AG08396 (cell line): ENCODE data around the gene CRACDL.
A peak's percentile ranks its signal among the peaks of the same experiment; 100 is the strongest.
"Not testable (repeated sequence)": the region's sequence is repeated elsewhere in the genome, so short reads cannot be mapped to it uniquely, and the experiment has no call there.

ENCODE experiments used
- DNase-seq: peaks from one replicate; pipeline ENCODE4 v3.0.0; 2012; ENCODE audit warnings: low spot score, mixed read lengths

The CRACDL gene

DNA sequence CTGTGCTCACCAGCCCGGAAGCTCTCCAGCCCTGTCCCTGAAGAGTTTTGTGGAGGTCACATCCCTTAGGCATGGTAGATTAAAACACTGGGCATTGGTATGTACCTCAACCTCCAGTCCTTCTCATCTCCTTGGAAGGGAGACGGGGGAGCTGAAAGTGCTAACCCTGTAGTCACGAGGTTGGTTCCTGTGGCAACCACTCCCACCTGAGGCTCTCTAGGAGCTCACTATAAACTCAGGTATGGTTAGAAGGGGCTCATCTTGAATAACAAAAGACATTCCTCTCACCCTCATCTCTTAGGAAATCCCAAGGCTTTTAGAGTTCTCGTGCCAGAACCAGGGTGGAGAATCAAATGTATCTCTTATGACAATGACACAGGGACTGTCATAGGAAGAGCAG lies 162.1 kb downstream of the CRACDL start:
- no peak for DNase-seq

DNA sequence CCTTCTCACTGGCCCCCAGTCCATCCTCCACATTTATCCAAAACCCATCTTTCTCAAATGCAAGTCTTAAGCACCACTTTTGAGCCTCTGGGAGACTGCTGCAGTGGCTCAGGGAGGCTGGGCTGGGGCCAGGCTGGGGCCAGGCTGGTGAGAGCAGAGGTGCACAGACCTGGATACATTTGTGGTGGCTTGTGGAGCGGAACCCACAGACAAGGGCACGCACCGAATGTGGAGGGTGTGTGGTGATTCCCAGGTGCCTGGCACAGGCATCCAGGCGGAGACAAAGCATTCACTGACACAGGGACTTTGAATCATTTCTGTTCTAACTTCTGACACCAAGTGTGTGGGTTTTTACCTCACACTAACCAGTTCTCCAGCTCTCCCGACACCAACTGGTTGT lies 162.9 kb downstream of the CRACDL start:
- no peak for DNase-seq

DNA sequence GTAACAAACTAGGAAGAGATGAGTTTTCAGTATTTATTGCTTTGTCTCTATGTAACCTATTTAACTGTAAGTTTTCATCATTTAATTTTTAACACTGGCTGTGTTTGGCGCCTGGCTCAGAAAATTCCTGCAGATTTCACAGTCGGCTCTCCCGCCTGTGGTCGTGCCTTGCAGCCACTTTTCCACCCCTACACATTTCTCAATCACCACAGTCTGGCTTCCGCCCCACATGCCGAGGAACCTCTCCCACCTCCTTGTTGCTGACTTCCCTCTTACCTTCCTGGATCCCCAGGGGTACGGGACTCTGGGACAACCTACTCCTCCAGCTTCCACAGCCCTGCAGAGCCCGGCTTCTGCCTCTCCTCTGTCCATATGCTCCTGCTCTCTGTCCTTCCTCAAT lies 163.5 kb downstream of the CRACDL start:
- DNase-seq: no peak

DNA sequence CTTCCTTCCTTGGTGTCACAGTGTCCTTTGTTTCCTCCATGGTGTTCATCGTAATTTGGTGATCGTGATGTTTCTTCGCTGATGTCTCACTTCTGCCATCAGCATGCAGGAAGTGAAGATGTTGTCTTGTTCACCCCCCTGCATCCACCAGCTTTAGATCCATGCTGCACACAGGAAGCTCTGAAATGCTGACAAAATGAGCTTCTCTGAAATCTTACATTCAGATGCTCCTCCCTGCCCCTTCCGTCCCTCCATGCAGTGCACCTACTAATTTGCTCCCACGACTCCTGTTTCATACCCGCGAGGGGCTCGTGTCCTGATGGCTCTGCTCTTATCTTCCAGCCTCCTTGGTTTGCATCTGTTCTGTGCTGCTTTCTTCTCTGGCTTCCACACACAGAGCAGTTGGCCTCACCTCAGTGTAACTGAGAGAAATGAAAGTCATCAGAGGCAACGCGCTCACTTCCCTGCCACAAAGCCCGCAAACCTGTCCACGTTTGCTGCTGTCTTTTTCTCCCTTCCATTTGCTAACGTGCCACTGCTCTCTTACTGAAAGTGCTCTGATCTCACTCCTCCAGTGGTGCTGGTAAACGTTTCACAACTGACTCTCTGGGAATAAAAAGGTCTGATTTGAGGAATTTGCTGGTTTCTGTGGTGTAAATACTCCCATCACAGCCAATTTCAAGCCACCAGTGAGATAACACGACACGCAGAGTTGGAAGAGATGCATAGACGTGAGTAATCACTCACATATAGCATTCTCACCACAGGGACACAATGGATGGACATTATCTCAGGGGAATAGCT lies 164.1 kb downstream of the CRACDL start:
- no peak for DNase-seq

DNA sequence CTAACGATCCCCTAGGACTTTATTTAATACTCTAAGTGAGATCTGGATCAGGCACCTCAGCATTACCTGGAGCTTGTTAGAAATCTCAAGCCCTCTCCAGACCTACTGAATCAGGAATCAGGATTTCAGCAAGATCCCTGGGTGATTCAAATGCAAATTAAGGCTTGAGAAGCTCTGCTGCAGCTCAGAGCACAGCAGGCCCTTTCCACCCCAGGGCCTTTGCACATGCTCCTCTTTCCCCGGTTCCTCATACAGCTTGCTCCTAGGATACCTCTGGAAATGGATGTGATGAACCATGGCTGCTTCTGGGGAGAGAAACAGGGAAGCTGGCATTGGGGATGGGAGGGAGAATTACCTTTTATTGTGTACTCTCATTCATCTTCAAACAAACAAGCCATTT lies 164.8 kb downstream of the CRACDL start:
- no peak for DNase-seq

DNA sequence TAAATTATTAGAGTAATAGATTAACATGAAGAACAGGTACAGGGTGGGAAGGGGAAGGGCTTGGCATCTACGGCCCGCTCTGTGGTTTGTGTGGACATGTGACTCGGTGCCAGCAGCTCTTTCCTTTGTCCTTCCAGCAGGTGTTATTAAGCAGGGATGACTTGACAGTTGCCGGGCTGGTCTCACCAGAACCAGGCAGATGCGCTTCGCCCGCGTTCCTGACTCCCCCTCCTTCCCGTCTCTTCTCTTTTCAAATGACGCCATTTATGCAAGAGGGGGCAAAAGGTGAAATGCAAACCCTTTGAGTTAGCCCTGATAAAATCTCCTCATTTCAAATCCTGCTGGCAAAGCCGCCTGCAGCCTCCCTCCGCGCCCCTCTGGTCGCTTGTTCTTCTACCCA lies 166.2 kb downstream of the CRACDL start:
- no peak for DNase-seq

DNA sequence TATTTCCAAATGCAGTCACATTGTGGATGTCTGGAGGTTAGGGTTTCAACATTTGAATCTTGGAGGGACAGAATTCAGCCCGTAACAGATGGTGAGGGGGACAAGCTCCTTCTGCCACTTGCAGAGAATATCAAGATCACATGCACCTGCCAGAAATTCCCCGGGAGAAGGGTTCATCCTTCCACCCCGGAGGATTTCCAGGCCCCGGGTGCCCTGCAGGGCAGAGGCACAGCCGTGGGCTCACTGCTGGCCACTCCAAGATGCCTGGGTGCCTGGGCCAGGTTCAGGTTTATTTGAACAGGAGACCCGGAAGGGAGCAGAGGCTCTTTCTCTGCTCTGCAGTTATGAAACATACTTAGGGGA lies 166.9 kb downstream of the CRACDL start:
- DNase-seq: no peak

DNA sequence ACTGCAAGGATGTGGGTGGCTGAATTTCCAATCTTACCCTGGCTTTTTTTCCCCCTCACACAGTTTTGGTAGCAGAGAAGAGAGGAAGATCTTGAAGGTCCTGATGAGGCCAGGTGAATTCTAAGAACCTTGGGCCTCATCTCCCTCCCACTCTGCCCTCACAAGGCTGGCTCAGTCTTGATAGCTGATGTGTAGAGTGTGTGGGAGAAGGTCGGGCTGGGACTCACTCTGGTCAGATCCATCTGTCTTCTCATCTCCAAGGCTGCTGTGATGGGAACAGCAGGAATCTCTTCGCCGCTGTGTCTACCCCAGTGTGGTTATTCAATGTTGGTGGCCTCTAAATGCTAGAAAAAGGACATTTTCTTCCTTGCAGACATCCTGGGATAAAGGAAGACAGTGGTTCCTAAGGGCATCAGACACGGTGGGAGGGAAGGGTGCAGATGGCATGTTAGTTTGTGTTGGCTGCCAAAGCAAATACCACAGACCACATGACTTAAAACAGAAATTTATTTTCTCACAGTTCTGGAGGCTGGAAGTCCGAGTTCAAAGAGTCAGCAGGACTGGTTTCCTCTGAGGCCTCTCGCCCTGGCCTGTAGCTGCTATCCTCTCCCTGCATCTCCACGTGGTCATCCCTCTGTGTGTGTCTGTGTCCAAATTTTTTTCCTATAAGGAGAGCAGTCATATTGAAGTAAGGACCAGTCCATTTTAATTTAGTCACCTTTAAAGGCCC lies 167.5 kb downstream of the CRACDL start:
- DNase-seq: no peak

DNA sequence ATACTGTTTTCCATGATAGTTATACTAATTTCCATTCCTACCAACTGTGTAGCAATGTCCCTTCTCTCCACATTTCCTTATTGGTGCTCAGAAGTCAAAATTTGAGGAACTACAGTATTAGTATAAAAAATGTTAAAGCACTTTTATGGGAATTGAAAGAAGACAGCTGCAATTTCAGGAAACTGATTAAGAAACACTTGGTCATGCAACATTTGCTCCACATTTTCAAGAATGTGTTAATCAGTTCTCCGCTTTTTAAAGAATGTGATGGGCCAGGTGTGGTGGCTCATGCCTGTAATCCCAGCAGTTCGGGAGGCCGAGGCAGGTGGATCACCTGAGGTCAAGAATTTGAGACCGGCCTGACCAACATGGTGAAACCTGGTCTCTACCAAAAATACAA lies 171.5 kb downstream of the CRACDL start:
- no peak for DNase-seq

DNA sequence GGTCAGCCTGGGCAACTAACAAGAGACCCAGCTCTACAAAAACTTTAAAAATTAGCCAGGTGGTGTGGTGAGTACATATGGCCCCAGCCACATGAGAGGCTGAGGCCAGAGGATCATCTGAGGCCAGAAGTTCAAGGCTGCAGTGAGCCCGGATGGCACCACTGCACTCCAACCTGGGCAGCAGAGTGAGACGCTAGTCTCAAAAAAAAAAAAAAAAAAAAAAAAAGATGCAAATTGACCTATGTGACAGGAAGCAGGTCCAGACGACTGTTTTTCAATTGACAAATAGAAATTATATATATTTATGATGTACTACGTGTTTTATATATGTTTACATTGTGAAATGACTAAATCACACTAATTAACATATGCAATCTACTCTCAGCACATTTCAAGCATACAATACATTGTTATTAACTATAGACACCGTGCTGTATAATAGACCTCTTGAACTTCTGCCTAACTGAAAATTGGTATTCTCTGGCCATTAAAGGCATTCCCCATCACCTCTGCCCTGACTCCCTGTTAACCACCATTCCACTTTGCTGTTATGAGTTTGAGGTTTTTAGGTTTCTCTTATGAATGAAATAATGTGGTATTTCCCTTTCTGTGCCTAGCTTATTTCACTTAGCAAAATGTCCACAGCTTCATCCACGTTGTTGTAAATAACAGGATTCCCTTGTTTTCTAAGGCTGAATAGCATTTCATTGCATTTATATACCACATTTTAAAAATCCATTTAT lies 172.6 kb downstream of the CRACDL start:
- no peak for DNase-seq

DNA sequence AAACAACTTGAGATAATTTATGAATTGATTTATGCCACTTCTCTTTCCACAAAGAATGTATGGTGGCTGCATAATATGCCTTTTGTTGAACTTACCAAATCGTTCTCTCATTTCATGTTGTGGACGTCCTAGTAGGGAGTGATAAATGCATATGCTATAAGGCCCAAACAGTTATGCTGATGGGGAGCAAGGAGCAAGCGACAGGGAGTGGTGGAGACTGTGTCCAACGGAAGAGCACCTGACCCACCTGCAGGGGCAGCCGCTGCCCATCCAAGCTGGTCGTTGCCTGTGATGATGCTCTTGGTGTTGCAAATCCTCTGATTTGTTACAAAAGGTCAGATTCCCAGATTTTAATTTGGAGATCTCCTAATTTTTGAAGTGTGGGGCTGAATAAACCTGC lies 174.1 kb downstream of the CRACDL start:
- no peak for DNase-seq

DNA sequence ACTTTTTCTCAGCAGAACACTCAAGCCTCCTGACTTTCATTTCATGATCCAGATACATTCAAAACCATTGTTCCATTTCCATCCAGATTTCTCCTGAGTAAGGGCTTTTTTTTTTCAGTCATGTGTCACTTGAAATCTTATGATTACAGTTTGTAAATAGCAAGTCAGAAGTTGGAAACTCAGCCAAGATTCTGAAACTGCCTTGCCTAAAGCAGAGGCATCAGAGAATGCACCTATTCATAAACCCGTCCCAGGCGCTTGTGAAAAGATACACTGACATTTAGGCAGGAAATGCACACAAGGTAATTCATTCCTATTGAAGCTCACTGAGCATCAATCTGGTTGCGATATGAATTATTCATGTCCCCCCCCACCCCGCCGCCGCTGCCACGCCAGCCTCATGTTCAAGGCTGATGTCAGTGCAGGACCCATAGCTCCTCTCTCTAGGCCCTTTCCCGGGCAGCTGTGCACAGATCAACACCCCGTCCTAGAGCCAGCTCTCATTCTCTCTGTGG lies 174.7 kb downstream of the CRACDL start:
- DNase-seq: no peak

DNA sequence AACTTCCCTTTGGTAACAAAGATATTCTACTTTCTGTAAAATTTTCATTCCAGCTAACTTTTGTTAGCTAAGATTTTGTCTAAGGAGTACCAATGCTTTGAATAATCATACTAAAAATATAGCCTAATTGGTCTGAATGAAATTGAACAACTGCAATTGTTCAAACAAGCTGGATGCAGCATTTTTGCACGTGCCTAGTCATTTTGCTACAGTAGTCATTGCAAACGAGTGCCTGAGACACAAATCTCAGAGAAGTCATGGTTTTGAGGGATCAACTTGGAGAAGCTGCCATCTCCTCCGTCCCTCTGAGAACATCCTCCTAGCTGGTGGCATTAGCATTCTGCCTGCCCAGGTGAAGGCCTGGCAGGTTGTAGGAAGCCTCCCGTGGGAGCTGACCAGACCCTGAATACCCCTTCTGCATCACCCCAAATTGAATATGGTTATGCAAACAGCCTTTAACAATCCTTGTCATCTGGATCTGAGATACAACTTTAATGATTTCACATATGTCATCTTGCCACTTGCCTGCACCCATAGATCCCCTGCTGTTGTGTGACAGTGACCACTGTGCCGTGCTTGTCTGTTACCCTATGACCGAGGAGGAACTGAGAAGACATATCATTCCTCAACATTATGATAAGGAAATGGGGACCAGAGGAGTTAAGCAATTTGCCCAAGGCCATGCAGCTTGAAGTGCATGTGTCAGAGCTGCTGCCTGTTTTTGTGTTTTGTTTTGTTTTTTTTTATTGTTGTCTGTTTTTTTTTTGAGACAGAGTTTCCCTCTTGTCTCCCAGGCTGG lies 176.0 kb downstream of the CRACDL start:
- DNase-seq: no peak

DNA sequence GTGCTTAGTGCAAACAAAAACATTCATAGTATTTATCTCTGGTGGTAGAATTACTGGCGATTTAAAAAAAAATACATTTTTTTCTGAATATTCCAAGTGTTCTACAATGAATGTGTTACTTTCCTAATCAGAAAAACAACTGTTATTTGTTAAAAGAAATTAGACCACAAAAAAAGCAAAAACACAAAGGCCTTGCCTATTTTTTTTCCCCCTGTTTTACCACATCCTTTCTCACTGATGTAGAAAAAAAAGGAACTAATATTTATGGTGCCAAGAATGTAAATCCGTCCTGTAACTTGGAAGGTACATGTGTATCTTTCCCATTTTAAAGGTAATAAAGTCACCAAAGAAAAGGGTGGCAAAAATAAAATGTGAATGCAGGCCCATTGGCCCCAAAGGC lies 176.7 kb downstream of the CRACDL start:
- no peak for DNase-seq

DNA sequence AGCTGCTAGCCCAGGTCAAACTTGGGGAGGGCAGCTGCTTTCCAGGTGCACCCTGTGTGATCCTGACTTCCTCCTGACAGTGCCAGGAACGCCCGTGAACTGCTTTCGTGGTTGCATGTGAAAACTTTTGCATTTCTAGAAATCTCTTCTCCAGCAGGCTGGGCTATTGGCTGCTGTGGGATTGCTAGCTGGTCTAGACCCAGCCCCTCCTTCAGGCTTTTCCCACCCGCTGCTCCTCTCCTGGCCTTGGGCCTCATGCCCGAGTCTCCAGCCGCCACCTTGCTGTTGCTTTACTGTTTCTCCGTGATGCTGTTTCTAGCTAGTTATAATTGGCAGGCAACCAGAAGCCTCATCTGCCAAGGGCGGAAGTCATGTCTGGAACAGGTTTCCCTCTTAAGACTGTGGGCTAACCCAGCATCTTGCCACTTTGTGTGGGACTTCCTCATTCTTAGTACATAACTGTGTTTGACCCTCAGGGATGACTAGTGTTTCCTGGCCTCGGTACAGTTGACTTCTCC lies 178.1 kb downstream of the CRACDL start:
- peak; percentile 82 for DNase-seq

DNA sequence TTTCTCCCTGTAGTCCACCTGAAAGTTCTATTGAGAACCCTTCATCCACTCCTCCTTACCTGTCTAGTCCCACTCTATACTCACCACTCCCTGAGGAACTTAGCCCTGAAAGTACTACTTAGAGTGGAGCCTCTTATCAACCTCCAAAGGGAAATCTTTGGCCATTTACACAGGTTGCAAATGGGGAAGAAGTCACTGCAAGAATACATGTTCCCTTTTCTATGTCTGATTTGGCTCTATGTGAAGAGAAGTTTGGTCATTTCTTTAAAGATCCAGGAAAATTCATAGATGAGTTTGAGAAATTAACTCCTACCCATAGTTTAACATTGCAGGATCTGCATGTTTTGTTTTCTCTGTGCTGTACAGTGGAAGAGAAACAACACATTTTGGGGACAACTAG lies 182.2 kb downstream of the CRACDL start:
- no peak for DNase-seq

DNA sequence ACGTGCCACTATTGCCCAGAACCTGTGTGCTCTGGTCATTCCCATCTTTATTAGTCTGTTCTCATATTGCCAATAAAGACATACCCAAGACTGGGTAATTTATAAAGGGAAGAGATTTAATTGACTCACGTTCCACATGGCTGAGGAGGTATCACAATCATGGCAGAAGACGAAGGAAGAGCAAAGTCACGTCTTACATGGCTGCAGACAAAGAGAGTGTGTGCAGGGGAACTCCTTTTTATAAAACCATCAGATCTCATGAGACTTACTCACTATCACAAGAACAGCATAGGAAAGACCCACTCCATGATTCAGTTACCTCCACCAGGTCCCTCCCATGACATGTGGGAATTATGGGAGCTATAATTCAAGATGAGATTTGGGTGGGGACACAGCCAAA lies 183.3 kb downstream of the CRACDL start:
- DNase-seq: not testable (repeated sequence)

DNA sequence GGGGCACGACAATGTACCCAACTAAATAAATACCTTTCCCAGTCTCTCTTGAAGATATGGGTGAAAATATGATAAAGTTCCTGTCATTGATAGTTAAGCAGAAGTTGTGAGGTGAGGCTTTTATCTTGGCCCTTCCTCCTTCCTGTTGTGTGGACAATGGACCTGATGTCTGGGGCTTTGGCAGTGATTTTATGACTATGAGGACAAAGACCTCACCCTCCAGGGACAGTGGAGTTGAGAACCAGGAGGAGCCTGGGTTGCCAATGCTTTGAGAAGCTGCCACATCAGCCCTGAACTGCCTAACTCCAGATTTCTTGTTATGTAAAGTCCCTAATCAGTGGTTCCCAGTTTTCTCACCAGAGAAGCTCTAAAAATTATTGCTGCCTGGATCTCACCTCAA lies 184.3 kb downstream of the CRACDL start:
- DNase-seq: no peak

DNA sequence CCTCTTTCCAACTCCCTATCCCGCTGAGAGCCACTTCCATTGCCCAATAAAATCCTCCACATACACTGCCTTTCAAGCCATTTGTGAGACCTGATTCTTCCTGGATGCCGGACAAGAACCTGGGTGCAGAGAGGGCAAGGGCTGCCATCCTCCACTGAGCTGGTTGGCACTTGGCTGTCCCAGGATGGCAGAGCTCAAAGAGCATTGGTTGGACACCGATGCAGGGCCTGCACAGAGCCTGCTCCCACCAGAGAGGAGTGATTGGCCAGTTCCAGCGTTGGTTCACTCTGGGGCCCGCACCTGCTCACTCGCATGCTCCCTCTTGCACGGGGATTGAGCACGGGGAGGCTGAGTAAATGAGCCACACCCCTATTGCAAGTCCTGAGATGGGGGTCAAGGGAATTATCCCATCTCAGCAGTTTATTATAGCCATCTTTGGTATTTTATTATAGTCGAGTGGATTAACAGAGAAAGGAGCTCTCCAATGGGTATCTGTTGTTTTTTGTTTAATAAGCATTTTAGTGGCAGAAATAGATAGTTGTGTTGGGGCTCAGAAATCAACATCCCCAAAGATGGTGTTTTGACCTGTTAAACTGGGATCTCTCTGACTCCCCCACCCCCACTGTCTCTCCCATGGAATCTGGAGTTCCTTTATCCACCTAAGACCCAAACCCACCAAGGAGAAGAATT lies 185.3 kb downstream of the CRACDL start:
- DNase-seq: no peak

DNA sequence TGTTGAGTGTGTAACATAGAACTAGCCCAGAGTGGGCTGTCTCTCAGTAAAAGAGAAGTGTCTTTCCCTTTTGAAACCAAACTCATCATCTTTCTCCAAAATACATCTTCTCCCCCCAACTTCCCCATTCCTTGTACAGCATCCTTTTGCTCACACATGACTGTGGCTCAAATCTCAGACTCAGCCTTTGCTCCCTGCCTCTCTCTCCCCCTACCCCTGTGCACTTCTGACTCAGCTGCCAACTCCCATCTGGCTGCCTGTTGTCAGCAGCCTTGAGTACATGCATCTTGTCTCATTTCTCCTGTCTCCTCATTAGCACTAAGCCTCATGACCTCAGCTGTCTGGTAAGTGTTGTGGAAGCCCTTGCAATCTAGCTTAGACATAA lies 187.0 kb downstream of the CRACDL start:
- DNase-seq: no peak
